Measurements from ENCODE around the gene STON2.

The STON2 gene

GRCh38 chr14:81329640-81330381, 70.3 kb downstream of the STON2 start:
- DNase-seq = no peak

GRCh38 chr14:81326451-81326850, 73.7 kb downstream of the STON2 start:
- no peak for DNase-seq

GRCh38 chr14:81324011-81324410, 76.1 kb downstream of the STON2 start:
- DNase-seq = no peak

DNA sequence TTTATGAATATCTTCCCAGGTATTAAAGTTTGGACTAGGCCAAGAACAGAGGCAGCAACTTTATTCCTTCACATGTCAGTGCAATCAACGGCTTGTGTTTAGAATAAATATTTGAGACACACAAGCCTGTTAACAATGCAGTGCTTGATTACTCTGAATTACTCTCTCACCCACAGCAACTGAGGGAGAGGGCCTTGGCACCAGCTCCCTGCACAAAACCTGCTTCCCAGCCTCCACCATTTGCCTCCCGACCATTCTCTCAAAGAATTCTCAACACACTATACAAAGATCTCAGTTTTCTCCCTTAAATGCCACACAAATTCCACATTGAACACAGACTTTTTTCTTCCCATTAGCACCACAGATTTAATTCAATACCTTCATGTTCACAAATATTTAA, 77.0 kb downstream of the STON2 start:
- DNase-seq = no peak

GRCh38 chr14:81319946-81320345, 80.2 kb downstream of the STON2 start:
- no peak for DNase-seq

DNA sequence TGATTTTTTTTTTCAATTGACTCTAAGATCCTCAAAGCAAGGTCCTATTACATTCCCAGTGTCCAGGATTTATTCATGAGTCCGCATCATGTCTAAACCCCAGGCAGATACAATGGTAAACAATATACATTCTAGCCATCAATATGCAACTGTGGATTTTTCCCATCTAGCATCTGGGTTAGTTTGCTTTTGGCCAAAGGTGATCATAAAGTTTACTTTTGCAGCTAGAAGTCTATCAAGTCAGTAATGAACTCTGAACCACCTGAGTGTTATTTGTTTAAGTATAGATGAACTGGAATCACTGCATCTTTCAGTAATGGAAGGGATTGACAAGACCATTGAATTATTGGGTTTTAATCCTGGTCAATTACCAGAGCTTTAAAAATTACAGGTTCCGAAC, 80.8 kb downstream of the STON2 start:
- no peak for DNase-seq

- DNase-seq = no peak
Measured at GRCh38 chr14:81315341-81315740, 84.8 kb downstream of the STON2 start.

DNA sequence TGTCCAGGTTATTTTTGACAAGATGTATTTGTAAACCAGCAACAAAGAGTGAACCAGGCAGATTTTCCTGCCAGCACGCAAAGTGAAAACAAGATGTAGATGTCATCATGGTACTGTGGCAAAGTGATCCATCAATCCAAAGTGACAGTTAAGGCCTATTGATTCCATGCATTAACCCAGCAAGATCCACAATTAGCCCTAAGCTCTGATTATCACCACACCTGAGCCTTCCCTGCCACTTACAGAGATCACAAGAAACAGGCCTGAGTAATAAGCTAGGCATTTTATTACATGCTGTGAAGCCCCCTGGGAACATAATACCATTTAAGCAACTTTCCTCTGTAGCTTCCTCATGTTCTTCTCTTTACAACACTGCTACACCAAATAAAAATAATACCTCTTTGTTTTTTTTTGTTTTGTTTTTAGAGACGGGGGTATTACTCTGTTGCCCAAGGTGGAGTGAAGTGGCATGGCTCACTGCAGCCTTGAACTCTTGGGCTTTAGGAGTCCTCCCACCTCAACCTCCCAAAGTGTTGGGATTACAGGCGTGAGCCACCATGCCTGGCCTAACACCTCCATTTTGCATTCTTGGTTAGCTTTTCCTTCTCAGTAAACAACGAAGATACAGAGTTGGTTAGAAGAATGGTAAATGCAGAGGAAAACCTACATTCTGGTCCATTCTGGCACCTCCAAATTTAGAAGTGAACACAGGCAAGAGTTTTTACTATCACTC, 85.5 kb downstream of the STON2 start:
- DNase-seq = no peak

DNA sequence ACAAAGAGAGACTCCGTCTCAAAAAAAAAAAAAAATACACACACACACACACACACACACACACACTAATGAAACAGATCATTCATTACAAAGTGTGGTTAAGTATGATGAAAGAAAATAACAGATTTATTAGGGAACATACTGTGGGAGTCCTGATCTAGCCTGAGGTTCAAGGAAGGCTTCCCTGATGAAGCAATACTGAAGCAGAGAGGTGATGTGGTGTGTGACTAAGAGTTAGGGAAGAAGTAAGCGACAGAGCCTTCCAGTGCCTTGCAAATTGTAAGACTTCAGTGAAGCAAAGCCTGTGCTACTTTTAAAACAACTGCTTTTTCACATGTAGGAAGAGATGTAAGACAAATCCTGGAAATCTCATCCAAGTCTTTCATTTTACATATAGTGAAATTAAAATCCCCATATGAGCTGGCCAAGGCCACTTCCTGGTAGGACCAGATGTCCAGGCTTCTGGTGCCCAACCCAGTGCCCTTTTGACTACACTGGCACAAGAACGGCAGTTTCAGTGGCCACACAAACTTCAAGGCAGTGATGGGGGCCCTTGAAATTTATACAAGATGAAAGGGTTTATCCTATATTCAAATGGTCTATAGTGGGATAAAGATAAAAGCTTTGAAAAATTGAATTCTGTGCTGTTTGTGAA, 86.2 kb downstream of the STON2 start:
- no peak for DNase-seq

GRCh38 chr14:81313200-81313599, 86.9 kb downstream of the STON2 start:
- no peak for DNase-seq

GRCh38 chr14:81312289-81312876, 87.7 kb downstream of the STON2 start:
- DNase-seq = no peak

GRCh38 chr14:81311778-81312177, 88.3 kb downstream of the STON2 start:
- no peak for DNase-seq

- DNase-seq = no peak
Measured at GRCh38 chr14:81311141-81311540, 89.0 kb downstream of the STON2 start.

DNA sequence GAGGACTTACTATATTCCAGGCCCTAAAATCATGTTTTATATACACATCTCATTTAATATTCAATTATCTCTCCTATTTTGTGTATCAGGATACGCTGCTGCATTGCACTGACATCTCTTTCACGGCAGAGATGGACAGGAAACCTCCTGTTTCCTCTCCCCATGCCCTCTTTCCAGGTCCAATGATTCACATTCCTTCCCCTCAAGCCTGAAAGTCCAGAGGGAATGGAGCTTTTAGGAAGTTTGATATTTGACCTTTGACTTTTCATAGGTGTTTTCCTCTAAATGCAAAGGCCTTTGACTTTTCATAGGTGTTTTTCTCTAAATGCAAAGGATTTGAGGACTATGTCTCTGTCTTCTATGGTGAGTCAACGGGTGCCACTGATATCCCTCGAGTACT, 89.5 kb downstream of the STON2 start:
- no peak for DNase-seq

DNA sequence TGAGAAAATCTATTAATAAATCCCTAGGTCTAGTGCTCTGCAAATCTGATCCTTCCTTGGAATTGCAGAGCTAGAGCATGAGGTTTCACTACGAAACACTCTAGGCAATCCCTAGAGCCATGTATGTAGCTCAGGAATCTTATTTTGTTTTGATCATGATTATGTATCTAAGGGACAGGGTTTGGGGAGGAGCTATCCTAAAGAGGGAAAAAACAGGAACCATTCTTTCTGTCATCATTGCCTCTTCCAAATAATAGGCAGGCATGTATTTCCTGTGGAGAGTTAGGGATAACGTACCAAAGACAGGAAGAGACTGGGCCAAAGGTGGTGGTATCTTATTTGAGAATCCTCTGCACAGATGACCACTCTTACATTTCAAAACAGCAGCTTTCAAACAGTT, 90.6 kb downstream of the STON2 start:
- DNase-seq = no peak

DNA sequence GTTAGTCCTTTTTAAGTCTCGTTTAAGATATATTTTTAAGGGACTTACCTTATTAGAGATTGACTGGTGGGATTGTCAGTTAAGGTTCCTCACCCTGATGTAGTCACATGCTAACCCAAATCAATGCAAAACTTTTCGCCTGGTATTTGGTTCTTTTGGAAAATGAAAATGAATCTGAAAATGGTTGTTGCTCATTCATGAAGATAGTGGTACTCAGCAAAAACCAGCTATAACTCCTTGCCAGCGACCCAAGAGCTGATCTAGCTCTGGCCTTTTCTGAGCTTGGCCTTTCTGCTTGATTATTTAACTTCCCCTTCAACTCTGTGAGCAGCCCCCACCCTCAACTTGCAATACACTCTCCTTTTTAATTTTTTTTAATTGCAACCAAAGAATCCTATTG, 94.4 kb downstream of the STON2 start:
- no peak for DNase-seq

DNA sequence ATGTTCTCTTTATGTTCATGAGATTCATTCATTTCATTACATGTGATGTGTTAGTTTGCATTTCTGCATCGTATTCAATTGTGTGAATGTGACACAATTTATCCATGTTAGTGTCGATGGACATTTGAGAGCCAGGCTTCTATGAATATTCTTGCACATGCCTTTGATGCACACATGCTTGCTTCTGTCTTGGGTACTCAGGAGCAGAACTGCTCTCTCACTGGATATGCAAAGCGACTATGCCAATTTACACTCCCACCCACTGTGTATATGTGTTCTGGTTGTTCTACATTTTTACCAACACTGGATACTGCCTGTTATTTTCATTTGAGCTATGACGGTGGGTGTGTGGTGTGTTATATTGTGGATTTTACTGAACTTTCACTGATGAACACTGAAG, 95.1 kb downstream of the STON2 start:
- DNase-seq = no peak

DNA sequence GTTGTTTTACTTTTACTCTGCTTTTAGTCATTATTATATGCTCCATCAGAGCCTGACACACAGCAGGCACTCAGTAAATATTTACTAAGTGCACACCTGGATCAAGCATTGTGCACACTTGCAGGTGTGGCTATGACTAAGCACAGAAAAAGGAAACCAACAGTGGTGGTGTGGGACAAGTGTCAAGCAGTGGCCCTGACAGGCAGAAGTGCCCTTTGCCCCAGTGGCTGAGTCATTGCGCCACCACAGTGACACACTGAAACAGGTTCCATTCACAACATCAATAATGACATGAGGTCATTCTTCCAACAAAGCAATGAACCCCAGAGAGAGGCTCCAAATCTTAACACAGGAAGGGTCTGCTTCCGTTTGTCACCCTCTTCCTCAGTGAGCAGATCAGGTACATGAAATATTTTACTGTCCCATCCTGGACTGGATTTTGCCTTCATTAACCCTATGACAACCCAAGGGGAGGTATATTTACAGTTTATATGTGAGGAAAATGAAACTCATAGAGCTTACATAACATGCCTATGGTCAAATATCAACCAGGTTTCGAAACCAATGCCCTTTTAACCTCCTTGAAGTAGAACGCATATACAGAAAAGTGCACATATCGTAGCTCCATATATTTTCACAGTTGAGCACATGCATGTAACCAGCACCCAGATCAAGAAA, 96.7 kb downstream of the STON2 start:
- DNase-seq = peak; percentile 28

DNA sequence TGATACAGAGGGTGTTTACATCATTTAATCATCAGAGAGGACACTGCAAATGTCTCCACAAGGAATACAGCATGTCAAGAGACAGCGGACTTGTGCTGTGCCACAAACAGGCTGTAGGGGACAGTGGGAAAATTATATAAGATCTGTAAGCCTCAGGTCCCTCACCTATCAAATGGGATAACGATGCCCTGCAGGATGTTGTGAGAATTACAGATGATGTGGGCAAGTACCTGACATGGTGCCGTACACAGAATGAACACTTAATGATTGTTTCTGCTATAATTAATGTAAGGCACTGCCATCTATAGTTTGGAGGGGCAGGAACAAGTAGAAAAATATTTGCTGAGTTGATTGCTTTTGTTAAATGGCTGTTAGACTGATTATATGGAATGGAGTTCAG, 97.5 kb downstream of the STON2 start:
- DNase-seq = no peak

DNA sequence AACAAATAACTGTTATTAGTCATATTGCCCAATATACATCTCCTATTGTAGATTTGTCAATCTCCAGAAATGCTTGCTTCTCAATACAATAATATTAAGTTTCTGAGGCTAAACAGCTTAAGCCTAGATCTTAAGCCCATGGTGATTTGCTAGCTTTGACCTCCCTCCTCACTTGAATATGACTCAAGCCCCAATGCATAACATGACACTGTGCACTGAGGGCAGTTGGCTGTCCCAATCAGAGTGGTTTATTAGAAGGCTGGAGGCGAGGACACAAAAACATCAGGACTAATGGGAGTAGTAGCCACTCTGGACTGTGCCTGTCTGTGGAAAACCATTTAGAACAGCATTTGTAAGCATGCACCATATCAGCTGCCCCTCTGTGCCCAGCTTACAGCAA, 98.3 kb downstream of the STON2 start:
- DNase-seq = no peak

GRCh38 chr14:81301371-81301770, 98.8 kb downstream of the STON2 start:
- DNase-seq = no peak

DNA sequence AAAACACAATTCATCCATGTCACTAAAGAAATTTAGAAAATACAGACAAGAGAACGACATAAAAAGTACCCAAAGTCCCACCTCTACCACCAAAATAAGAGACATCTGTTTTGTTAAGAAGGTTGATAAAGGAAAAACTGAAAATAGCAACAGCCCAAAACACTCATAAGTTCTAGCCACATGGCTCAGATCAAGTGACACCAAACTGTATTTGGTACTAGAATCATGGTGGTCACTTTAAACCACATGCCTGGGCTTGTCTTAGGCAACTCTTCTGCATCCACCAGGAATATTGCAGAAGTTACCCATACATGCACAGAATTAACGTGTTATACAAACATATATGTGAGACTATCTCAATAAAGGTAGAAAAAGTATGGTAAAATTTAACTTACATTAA, 101.2 kb downstream of the STON2 start:
- no peak for DNase-seq

- no peak for DNase-seq
Measured at GRCh38 chr14:81298122-81298521, 102.0 kb downstream of the STON2 start.

Measured in GDM1 (cell line).